Fibroblast of skin of right biceps (primary cell): ENCODE results near the gene CSF3R.
A peak's percentile ranks its signal among the peaks of the same experiment; 100 is the strongest.

Source experiments
- DNase-seq: peaks from one replicate; pipeline ENCODE4 v3.0.0-alpha.2; 2013

CSF3R gene

DNA sequence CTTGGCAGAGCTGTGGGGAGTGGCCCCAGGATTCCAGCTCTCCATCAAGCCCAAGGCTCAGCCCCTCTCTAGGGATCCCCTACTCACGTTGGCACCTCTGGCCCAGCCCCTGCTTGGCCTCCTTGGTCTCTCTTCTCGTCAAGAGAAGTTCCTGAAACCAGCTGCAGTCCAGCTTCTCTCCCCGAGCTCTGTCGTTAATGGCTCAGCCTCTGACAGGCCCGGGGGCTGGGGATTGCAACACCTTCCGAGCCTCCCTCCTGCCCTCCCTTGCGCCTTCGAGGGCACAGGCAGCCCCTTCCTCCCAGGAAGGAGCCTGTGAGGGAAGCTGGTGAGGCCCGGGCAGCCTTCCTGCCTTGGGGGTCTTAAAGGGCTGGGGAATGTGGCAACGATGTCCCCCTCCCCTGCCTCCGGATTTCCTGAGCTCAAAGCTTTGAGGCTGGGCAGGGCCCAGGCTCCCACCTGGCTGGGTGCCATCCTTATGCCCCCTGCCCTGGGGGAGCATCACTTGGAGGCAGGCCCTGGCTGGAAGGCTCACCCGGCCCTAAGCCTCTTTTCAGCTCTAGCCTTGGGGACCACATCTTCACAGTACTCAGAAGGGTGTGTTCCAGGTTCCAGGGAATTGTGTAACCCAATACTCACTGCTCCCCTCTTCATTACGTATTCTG lies at the start of gene CSF3R:
TSS of gene CSF3R (minus strand) at position 190 of the 665 bp plus-strand sequence. CDS start 3,417 bp downstream, outside the sequence.
- no peak for DNase-seq

DNA sequence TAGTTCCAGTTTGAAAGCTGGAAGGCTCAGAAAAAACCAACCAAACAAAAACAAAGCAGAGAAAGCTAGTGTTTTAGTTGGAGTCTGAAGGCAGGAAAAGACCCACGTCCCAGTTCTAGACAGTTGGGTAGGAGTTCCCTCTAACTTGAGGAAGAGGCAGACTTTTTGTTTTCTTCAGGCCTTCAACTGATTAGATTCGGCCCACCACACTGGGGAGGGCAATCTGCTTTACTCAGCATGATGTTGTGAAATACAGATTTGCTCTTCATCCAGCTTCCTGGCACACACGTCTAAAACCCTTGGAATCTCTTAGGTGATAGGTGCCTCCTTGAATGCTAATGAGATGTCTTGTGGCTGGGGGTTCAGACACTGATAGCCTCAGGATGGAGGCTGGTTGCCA lies 49.1 kb upstream of the CSF3R start:
- DNase-seq: no peak

DNA sequence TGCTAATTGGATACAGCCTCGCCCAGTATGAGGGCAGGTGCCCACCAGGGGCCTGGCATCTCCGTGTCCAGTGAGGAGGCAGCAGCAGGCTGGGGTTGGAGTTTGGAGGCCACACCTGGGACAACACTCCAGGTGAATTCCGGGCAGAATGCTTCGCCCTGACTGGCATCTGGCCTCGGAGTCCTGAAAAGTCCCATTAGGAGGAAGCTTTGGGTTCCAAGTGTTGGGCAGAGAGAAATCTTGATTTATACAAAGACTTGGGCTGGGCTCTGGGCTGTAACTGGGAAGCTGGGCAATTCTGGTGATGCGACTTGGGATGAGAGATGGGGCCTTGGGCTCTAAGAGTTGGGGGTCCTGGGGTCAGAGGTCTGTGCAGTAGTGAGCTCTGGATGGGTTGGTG lies 48.1 kb upstream of the CSF3R start:
- no peak for DNase-seq

DNA sequence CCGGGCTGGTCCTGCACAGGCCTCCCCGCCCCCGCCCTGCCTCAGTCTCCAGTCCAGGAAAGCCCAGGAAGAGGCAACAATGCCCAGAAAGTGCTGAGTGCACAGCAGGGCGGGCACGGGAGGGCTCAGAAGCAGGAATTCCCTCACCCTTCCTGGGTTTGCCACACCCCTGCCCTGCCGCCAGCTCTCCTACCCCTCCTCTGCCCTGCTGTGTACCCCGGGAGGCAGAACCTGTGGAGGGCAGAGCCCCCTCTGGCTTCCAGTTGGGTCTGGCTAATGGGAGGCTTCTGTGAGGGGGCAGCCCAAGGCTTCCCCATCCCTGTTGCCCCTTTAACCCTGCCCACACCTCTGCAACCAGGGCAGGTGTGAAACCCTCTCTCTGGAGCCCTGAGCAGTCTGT lies 47.5 kb upstream of the CSF3R start:
- DNase-seq: no peak

DNA sequence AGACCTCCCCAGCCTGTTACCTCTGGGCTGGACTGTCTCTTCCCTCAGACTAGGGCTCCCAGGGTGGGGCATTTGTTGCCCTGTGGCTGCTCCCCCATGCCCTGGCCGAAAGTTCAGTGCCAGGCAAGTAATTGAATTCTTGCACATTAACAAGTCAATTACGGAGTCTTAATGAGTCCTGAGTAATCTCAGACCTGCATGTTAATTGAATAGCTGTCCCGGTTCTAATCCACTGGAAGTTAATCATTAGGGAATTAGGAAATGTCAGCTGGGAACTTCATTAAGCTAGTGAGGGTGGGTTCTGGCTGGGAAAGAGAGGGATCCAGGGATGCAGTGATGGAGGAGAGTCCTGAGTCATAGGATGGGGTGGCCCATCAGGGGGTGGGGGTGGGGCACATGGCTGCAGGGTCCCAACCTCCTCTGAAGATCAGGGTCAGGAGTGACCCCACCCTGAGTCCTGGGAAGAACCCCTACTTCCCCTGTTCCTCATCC lies 47.1 kb upstream of the CSF3R start:
- no peak for DNase-seq

DNA sequence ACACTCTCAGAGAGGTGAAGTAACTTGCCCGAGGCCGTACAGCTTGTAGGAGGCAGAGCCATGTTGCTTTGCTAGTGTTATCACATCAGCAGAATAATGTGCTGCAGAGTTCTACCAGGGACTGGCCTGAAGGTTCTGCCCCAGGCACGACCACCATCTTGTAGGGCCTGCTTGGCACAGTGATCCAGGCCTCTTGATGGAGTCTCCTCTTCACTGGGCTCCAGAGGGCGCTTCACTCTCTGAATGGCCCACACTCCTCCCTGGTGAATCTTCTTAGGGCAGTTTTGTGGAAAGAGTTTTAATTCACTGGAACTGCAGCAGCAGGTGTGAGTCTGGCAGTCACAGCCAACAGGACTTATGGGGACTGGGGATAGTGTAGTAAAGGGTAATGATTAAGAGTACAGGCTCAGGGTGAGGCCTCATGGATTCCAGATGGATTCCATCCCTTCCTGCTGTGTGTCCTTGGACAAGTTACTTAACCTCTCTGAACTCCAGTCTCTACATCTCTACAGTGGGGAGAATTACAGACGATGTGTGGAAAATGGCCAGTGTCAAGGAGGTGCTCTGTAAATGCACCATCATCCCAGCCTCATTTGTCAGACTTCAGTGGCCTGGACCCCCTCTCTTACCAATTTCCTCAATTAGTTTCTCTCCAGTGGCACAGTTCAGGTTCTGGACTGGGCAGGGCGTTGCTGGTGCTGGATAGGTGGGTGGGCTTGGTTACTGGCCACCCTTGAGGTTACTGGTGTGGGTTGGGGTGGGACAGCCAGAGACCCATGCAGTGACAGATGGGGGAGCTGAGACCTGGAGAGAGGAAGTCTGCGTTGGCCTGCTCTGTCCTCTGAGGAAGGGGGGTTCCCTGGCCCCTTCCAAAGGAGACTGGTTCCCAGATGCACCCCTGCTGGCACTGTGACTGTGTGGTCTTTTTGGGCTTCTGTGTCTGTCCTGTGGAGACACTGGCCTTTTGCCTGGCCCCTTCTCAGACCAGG lies 45.9 kb upstream of the CSF3R start:
- no peak for DNase-seq

DNA sequence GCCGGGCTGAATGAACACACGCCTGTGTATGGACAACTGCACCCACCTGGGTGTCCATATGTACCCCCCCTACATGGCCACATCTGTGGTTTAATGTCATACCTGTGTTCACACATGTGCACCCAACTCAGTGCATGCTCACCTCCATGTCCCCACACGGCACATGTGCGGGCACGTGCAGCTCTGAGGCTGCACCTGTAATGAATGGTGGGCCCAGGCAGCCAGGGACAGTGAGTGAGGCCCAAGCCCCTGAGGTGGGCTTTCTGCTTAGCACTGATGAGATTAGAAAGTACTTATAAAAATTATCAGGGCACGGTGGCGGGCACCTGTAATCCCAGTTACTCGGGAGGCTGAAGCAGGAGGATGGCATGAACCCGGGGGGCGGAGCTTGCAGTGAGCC lies 42.5 kb upstream of the CSF3R start:
- DNase-seq: no peak

DNA sequence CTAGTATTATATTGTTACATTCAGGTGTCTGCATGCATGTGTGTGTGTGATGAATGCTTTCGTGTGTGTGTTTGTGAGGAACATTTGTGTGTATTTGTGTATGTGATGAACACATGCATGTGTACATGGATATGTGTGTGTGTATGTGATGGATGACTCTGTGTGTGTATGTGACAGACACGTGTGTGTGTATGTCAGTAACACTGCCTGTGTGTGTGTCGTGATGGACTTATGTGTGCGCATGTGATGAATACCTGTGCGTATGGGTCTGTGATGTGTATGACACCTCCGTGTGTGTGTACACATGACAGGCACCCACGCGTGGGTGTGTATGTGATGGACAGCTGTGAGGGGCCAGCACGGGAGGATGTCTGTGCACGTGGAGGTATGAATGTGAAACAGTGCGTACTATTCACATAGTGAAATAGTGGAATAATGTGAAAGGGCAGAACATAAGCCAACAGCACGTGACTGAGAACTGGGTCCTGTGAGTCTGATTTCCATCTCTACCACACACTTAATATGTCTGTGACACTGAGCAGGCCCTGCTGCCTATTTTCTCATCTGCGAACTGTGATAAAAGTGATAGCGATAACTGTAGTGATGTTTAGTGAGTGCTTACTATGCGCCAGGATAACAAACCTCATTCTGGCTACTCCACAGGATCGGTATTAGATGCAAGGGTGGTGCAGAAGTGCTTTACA lies 41.8 kb upstream of the CSF3R start:
- no peak for DNase-seq

DNA sequence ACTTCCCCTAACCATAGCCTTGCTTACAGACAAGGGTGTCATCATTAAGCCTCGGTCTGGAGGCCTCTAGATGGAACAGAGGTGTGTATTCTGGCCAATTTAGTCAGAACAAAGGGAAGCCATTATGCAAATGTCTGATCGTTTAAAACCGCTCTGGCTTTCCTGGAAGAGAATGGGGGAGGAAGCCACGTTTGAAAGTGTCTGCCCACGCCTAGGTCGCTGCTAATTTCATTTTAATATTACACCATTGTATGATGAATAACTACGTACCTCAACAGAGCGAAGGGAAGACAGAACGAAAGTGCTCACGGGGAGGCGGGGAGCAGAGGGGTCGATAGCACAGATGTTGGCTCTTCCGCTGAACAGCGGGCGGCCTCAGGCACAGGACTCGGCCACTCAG lies 41.1 kb upstream of the CSF3R start:
- DNase-seq: no peak

DNA sequence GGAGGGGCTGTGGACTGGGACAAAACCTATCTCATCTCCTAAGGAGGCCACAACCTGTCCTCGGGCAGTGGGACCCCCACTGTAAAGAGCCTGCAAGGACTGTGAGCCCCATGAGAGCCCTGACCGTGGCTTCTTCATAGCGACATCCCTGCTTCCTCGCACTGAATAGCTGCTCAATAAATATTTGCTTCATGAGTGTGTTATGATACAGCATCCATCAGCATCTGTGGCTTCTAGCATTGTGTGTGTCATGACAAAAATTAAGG lies 40.5 kb upstream of the CSF3R start:
- DNase-seq: no peak

DNA sequence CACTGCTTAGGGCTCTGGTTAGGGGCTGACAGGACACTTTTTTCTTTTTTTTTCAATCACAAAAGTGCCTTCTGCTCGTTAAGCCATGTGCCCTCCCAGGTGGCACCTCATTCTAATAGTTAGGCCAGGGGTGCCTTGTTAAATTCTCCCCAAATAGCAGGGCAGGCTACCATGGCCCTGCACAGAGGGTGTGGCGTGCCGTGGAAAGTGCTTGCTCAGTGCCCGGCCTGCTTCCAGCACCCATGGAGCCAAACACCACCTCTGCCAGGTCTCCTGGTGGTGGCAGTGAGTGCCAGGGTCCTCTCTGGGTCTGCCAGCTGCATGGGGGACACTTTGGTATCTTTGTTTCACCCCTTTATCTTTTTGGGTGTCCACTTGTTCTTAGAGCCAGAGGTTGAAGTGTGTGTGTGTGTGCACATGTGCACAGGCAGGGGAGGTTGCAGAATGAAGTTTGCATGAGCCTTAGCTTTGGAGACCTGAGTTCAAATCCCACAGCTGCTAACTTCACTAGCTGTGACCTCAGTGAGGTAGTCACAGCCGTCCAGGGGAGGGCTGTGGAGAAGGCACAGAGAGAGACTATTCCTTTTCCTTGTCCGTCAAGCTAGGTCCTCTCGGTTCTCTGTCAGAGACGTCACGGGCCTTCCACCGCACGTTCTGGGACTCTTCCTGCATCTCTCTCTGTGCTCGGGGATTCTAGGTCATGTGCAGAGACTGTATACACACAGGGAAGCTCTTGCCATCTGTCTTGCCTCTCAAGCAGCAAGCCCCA lies 39.9 kb upstream of the CSF3R start:
- DNase-seq: no peak

DNA sequence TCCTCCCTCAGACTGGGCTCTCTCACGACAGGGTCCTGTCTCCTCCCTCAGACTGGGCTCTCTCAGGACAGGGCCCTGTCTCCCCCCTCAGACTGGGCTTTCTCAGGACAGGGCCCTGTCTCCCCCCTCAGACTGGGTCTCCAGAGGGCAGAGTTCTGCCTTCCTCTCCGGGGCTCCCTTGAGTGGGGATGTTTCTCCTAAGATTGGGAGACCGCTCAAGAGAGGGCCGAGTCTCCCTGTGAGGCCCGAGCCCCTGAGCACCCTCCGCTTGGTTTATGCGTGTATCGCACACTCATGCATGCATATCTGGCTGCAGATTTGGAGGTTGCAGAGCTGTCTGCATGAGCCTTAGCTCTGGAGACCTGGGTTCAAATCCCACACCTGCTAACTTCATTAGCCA lies 39.3 kb upstream of the CSF3R start:
- DNase-seq: no peak

DNA sequence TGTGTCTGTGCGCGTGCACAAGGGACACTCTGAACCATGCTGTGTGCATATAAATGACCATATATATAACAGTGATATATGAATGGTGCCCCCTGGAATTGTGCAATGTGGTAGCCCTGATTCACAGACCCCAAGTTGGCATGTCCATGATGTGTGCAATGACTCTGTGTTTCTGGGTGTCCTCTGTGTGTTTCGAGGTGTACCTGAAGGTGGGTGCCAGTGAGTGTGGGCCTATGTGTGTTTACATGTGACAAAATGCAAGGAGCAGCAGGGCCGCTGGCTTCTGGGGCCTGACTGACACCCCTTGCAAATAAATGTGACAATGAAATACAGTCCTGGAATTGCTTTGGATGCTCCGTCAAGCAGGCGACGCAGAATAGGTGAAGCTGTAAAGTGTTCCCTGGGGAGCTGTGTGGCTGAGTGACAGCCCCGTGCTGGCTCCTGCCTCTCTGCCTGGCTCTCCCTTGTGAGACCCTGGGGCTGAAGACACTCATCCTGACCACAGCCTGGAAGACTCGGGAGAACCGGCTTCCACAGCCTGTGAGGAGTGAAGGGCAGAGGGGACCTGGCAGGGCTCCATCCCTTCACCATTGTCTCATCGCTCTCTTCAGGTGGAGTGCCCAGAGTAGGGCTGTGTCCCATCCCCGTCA lies 38.2 kb upstream of the CSF3R start:
- no peak for DNase-seq

DNA sequence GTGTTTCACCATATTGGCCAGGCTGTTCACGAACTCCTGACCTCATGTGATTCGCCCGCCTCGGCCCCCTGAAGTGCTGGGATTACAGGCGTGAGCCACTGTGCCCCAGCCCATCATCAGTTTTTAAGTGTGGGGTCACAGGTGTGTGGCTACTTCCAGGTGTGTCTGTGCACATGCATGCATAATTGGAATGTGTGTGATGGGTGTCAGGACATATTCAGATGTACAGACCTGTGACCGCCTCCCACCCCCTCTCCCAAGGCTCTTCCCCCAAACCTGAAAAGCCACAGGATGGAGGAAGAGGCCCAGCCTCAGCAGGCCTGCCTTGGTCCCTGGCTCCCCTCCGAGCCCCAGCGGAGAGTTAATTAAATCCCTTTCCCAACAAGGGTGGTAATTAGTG lies 37.3 kb upstream of the CSF3R start:
- no peak for DNase-seq

DNA sequence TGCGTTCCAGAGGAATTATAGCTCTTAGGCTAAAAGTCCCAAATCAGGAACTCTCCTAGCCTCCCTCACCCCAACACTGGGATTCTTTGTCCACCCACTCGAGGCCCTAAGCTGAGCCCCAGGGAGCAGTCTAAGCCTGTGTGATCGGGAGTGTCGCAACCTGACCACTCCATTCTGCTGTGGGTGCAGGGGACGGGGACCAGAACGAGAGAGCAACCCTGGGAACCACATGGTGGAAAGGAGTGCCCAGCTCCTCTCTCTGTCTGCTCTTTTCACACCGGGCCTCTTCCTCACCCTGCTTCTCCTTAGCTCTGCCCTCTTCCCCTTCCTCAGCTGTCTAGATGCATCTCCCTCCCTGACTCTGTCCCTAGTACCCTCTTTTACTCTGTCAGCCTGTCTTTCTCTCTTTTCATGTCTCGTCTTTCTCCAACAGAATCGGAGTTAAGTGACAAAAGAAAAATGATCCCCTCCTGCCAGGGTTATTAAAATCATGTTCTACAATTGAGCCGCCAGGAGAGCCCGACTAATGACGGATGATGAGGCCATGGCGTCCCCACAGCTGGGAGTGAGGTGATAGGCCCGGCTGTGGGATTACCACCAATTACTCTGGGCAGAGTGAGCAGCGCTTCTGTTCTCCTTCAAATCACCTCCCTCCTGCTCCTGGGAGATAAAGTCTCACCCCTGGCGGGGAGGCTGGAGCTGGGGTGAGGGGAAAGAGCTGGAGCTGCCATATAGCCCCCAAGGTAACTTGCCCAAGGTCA lies 34.5 kb upstream of the CSF3R start:
- DNase-seq: no peak

DNA sequence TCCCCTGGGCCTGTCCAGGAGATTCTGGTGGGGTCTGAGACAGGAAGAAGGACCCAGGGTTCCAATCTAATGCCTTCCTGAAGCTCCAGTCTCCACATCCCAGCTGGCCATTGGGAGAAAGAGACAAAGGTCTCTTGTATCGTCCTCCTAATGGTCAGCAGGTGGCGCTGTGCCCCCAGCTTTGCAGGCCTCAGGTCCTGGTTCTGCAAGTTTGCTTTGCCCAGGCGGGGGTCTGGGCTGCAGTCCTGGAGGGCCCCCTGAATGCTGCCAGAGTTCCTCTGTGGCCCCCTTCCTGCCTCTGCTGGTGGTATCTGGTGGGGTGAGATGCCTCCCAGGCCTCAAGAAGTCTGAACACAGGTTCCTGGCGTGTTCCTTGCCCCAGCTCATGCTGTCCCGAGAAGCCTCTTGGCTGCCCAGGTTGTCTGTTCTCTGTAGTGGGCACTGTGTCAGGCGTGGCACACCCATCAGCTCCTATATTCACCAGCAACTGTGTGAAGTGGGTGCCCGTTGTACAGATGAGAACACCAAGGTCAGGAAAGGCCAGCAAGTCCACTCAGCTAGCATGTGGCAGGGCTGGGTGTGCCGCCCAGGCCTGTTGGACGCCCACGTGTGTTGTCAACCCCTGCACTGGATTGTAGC lies 33.8 kb upstream of the CSF3R start:
- DNase-seq: peak; percentile 51

DNA sequence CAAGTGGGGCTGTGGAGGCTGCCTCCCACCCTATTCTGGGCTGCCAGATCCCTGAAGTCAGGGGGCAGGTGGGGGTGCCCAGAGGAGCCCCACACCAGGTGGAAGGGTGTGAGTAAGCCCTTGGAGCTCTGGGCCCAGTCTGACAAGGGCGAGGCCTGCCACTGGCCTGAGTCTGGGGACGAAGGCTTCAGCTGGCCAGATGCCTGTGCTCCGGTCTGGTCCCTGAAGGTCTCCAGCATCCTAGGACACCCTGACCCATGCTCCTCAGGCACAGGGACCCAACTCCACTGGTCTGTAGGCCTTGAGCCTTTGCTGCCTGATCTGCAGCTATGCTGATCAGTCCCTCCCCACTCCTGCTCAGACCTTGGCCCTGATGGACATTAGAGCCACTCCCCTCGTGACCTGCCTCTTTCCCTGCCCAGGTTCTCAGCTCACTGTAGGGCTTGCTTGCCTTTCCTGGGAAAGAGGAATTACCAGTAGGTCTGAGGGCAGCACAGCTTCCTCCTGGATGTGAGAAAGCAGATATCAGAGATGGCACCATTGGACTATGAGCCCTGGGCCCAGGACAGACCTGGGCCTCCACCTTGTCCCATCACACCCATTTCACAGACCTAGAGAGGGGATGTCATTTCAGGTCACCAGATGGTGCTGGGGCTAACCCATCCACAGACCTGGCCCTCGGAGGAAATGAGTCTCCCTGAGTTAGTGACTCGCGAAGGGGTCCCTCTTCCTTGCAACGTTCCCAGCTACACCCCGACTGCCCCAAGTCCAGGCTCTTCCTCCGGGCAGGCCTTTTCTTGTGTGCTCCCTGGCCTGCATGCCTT lies 32.8 kb upstream of the CSF3R start:
- no peak for DNase-seq

DNA sequence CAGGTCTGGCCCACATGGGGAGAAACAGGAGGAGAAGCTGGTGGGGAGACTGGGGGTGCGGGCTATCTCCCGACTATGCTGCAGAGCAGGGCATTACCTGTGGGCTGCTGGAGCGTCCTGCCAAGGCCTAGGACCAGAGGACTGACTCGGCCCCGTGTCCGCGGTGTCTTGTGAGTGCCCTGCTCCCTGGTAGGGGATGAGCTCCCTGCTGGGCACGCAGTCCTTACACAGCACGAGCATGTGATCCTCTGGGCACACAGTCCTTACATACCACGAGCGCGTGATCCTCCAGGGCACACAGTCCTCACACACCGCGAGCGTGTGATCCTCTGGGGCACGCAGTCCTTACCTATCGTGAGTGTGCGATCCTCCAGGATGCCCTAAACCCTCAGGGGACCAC lies 31.8 kb upstream of the CSF3R start:
- no peak for DNase-seq

DNA sequence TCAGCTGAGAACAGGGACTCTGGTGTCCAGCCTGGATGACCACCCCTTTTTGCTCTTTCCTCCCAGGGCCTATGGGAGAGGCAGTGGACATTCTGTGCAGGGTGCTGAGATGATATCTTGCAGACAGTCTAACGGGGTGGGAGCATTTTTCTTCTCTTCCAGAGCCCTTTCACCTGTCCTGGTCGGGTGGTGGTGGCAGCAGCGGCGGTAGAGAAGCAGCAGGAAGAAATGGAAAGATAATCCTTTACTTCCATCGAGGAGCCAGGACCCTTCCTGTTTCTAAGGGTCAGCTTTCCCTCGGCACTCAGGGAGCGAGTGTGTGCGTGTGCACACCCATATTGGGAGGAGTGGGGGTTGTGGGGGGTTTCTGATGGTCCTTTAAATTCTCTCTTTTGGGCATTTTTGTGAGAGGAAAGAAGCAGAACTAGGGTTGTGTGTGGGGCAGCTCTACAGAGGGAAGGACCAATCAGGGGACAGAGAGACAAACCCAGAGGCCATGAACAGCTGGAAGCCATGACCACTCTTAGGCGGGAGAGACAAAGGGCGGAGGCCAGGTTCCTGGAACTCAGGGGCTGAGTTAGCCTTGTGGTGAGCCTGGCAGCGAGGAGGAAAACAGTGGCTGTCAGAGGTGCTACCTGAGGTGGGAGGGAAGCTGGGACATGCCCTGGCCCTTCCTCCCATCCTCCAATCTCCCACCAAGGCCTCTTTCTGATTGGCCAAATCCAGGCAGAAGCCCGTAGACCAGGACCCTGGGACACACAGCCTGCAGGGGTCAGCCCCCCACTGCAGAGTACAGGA lies 31.2 kb upstream of the CSF3R start:
- DNase-seq: no peak
